Stomach (tissue), 9 donors: ENCODE measurements around the gene SMURF1. TPM values are rescaled to one million over a fixed set of nuclear protein-coding genes. Genes with fewer than 3 reads are reported as not detected.

ENCODE experiments used
- DNase-seq, 2 donors: peaks; one replicate each; pipeline versions ENCODE4 v3.0.0 to v3.0.0-alpha.2; 2013 to 2019
- H3K27ac ChIP-seq, 5 donors: fragments of 200-600 bp in 4 of 5; sonication (generic) in 4 of 5; one replicate each; pipeline ENCODE4 v1.5.1; 2013 to 2019; ENCODE audit warnings: mild to moderate bottlenecking in 1 of 5, moderate library complexity in 1 of 5
- H3K27me3 ChIP-seq, 3 donors: fragments of 200-600 bp; sonication (generic); one replicate each; pipeline ENCODE4 v1.5.1; 2017 to 2019; ENCODE audit warnings: mixed run types in 1 of 3
- H3K36me3 ChIP-seq, 4 donors: fragments of 200-600 bp; sonication (generic); 1 replicate in 3 of 4; 2 replicates in 1 of 4; pipeline ENCODE4 v1.5.1; 2016 to 2019
- H3K4me1 ChIP-seq, 4 donors: fragments of 200-600 bp; sonication (generic); one replicate each; pipeline ENCODE4 v1.5.1; 2016 to 2019
- H3K4me3 ChIP-seq, 4 donors: fragments of 200-600 bp; sonication (generic) in 3 of 4; one replicate each; pipeline ENCODE4 v1.5.1; 2016 to 2019; ENCODE audit warnings: mild to moderate bottlenecking in 1 of 4
- H3K9me3 ChIP-seq, 4 donors: fragments of 200-600 bp; sonication (generic); one replicate each; pipeline ENCODE4 v1.5.1; 2016 to 2019
- CTCF ChIP-seq, 7 experiments: fragments of 450-650 bp in 4 of 7; fragments of 200-600 bp in 3 of 7; sonication (generic) in 3 of 7; IDR thresholded peaks; one replicate each; pipeline ENCODE4 v1.5.1; 2016 to 2019; ENCODE audit warnings: antibody characterized with exemption in 7 of 7, control low read depth in 2 of 7, mild to moderate bottlenecking in 1 of 7
- EP300 ChIP-seq: sonication (generic); formaldehyde crosslinking; IDR thresholded peaks from one replicate; pipeline ENCODE4 v1.6.1; 2017; ENCODE audit warnings: antibody characterized with exemption
- POLR2A ChIP-seq, 4 donors: fragments of 450-650 bp; IDR thresholded peaks; one replicate each; pipeline ENCODE4 v1.6.1; 2016; ENCODE audit warnings: antibody characterized with exemption in 4 of 4, control low read depth in 2 of 4, mild to moderate bottlenecking in 1 of 4, moderate library complexity in 1 of 4
- POLR2AphosphoS5 ChIP-seq, 3 donors: sonication (generic); formaldehyde crosslinking; IDR thresholded peaks; one replicate each; pipeline ENCODE4 v1.6.1; 2016; ENCODE audit warnings: antibody characterized with exemption in 3 of 3
- WGBS, 5 donors: extraction: QIAGEN DNeasy Blood & Tissue Kit in 3 of 5; methylation state at CpG; one replicate each; pipeline versions ENCODE4 v1.1.5 to v1.1.7; 2013 to 2018; 5-methylcytosine and 5-hydroxymethylcytosine counted together
- intact Hi-C: fragments of 100-400 bp; cut with DNase I; formaldehyde crosslinking; loops from one replicate; pipeline ENCODE4 v1.15.1; 2023; ENCODE audit warnings: low total_unique reads
- polyA plus RNA-seq, 3 donors: library from polyadenylated mRNA; stranded (reverse); fragments of 200-250 nt; gene quantifications; one replicate each; pipeline ENCODE4 v1.2.3, GENCODE V29; 2013
- total RNA-seq, 5 donors: library from RNA; depleted of rRNA; stranded (reverse); fragments of >200 nt; gene quantifications; one replicate each; pipeline versions ENCODE4 v1.1.0 to v1.2.3, GENCODE V29; 2014 to 2016
- donor health status: healthy with polysubstance abuse.
- donor health status: Bipolar disorder and iron deficiency.
- donor health status: healthy.

The SMURF1 gene
- total and polyA plus RNA-seq, 8 donors = 8.0 to 46.8 (median 31.8) TPM

- H3K4me1 ChIP-seq = peaks cover 87 to 99% (median 94%) of the 10 kb centered on the region in 4 donors
- intact Hi-C loops = no loop called here
- DNase-seq = no peak
- TF ChIP-seq POLR2AphosphoS5 (IDR thresholded peaks at IDR 0.05) (no peak), EP300 (no peak), CTCF (IDR thresholded peaks at IDR 0.05) (no peak), POLR2A (IDR thresholded peaks at IDR 0.05) (no peak)
- H3K27me3 ChIP-seq = no peaks in the 10 kb centered on the region
- no peak overlapping the region for H3K4me3 ChIP-seq
- WGBS, 5 donors = 90 to 92% (median 91%) methylated on average over 6 of the region's 6 CpGs
- H3K36me3 ChIP-seq = no peaks in the 10 kb centered on the region
- no peaks in the 10 kb centered on the region for H3K9me3 ChIP-seq
- peak overlapping the region; percentile 9 to 81 (median 80) for H3K27ac ChIP-seq
Observed at GRCh38 chr7:99129536-99129935, 14.4 kb downstream of the SMURF1 start.

DNA sequence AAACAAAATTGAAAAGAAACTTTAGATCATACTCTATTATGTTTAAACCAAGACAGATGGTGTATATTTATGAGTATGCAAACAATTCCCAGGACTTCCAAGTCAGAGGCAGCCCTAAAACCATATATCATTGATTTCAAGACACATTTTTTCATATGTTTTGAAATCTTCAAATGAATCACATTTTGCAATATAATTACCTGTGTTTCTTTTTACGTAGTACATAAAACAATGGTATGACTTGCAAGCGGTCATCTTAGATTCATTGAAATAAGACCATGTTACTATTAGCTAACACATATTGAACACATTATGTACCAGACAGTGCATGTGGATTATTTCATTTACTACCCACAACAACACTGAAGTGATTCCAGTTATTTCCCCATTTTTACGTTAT is 14.9 kb downstream of the SMURF1 start:
- Histone ChIP-seq H3K36me3 (no peaks in the 10 kb centered on the region), H3K27me3 (no peaks in the 10 kb centered on the region), H3K4me3 (no peak overlapping the region), H3K9me3 (no peaks in the 10 kb centered on the region), H3K27ac (peak overlapping the region; percentile 9 to 81 (median 80)), H3K4me1 (peaks cover 87 to 99% (median 95%) of the 10 kb centered on the region in 4 donors)
- intact Hi-C loops = no loop called here
- TF ChIP-seq EP300 = no peak
- TF ChIP-seq POLR2AphosphoS5 (IDR thresholded peaks at IDR 0.05) = no peak
- TF ChIP-seq CTCF (IDR thresholded peaks at IDR 0.05) = no peak
- TF ChIP-seq POLR2A (IDR thresholded peaks at IDR 0.05) = no peak
- DNase-seq = no peak
- WGBS, 5 donors = 63 to 81% (median 69%) methylated on average over 3 of the region's 3 CpGs

- Histone ChIP-seq H3K36me3 (no peaks in the 10 kb centered on the region), H3K27me3 (no peaks in the 10 kb centered on the region), H3K9me3 (no peaks in the 10 kb centered on the region), H3K4me1 (peaks cover 85 to 99% (median 94%) of the 10 kb centered on the region in 4 donors), H3K27ac (peak overlapping the region; percentile 69 to 81 (median 80)), H3K4me3 (no peak overlapping the region)
- intact Hi-C loops = no loop called here
- peak in 1 of 2 donors; percentile 84 for DNase-seq
- 28 to 46% (median 39%) methylated on average over 11 of the region's 11 CpGs for WGBS, 5 donors
- TF ChIP-seq POLR2A (IDR thresholded peaks at IDR 0.05) (no peak), POLR2AphosphoS5 (IDR thresholded peaks at IDR 0.05) (peak in 2 of 3 donors; percentile 42 to 80), EP300 (no peak), CTCF (IDR thresholded peaks at IDR 0.05) (no peak)
Observed at GRCh38 chr7:99128076-99128950, 15.6 kb downstream of the SMURF1 start.

GRCh38 chr7:99127636-99128035 is 16.3 kb downstream of the SMURF1 start:
- Histone ChIP-seq H3K27ac (peak overlapping the region in 4 of 5 donors; percentile 74 to 81 (median 80)), H3K9me3 (no peaks in the 10 kb centered on the region), H3K4me3 (no peak overlapping the region), H3K36me3 (no peaks in the 10 kb centered on the region), H3K27me3 (no peaks in the 10 kb centered on the region), H3K4me1 (peaks cover 79 to 98% (median 89%) of the 10 kb centered on the region in 4 donors)
- TF ChIP-seq EP300 = no peak
- TF ChIP-seq POLR2A (IDR thresholded peaks at IDR 0.05) = no peak
- no peak for TF ChIP-seq POLR2AphosphoS5 (IDR thresholded peaks at IDR 0.05)
- no peak for TF ChIP-seq CTCF (IDR thresholded peaks at IDR 0.05)
- intact Hi-C loops = no loop called here
- 61 to 63% (median 63%) methylated on average over 6 of the region's 6 CpGs for whole genome bisulfite sequencing, 5 donors
- DNase-seq = no peak
